ENCODE measurements around the gene SLC25A53.
A peak's percentile ranks its signal among the peaks of the same experiment; 100 is the strongest.

The SLC25A53 gene

GRCh38 chrX:104156630-104157529 lies at the start of gene SLC25A53:
SLC25A53 (minus strand) TSS chrX:104157009; CDS start chrX:104105257, 51,752 bp downstream.
- peak; percentile 85 for DNase-seq

GRCh38 chrX:104205548-104205947 lies 48.7 kb upstream of the SLC25A53 start:
- DNase-seq: no peak

- peak; percentile 39 for DNase-seq
Observed at GRCh38 chrX:104195489-104196084, 38.8 kb upstream of the SLC25A53 start.

GRCh38 chrX:104195013-104195412 lies 38.2 kb upstream of the SLC25A53 start:
- DNase-seq: no peak

GRCh38 chrX:104193485-104193884 lies 36.7 kb upstream of the SLC25A53 start:
- DNase-seq: no peak

- DNase-seq: no peak
Observed at GRCh38 chrX:104189837-104190236, 33.0 kb upstream of the SLC25A53 start.

- DNase-seq: no peak
Observed at GRCh38 chrX:104187931-104188330, 31.1 kb upstream of the SLC25A53 start.

GRCh38 chrX:104183685-104184084 lies 26.9 kb upstream of the SLC25A53 start:
- DNase-seq: no peak

- DNase-seq: no peak
Observed at GRCh38 chrX:104173841-104174240, 17.0 kb upstream of the SLC25A53 start.

- DNase-seq: no peak
Observed at GRCh38 chrX:104172788-104173187, 16.0 kb upstream of the SLC25A53 start.

GRCh38 chrX:104172121-104172520 lies 15.3 kb upstream of the SLC25A53 start:
- no peak for DNase-seq

- no peak for DNase-seq
Observed at GRCh38 chrX:104168127-104168526, 11.3 kb upstream of the SLC25A53 start.

GRCh38 chrX:104166735-104167436 lies 10.1 kb upstream of the SLC25A53 start:
- no peak for DNase-seq

- DNase-seq: peak; percentile 88
Observed at GRCh38 chrX:104165894-104166734, 9.3 kb upstream of the SLC25A53 start, which contains the start of gene FAM199X. FAM199X (plus strand) TSS chrX:104166453; CDS start chrX:104166786, 333 bp downstream.

- no peak for DNase-seq
Observed at GRCh38 chrX:104151037-104151436, 5.8 kb downstream of the SLC25A53 start.

GRCh38 chrX:104141087-104141760 lies 15.6 kb downstream of the SLC25A53 start:
- no peak for DNase-seq

- DNase-seq: no peak
Observed at GRCh38 chrX:104137496-104137895, 19.3 kb downstream of the SLC25A53 start.

- peak; percentile 62 for DNase-seq
Observed at GRCh38 chrX:104136241-104137019, 20.4 kb downstream of the SLC25A53 start.

- DNase-seq: no peak
Observed at GRCh38 chrX:104135677-104136076, 21.1 kb downstream of the SLC25A53 start.

- DNase-seq: no peak
Observed at GRCh38 chrX:104134583-104135261, 22.1 kb downstream of the SLC25A53 start.

Measured in inflammatory macrophage treated with lipopolysaccharide for 4 hours (primary cell).